ENCODE data around the gene MSH5.

DNA sequence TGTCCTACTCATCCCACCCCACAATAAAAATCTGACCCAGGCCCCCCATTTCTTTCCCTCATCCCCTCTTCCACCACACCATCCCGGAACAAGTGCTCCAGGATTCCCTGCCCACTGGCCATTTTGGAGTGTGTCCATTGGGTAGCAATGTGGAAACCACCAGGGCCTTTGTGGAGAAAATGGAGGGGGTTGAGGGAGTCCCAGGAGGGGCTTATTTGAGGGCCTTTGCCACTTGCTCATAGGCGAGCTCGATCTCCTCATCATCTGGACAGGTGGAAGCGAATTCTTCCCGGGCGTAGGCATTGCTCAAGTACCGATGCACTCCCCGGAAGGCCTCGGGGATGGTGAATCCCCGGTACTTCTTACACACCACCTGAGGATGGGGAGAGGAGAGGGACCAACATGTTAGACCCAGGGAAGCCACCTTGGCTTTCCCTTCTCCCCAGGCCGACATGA is 9.1 kb upstream of the MSH5 start:
- TF ChIP-seq POLR2AphosphoS5 (IDR thresholded peaks at IDR 0.05; ENCODE audit: low read depth) (no peak), EZH2 (IDR thresholded peaks at IDR 0.05; ENCODE audit: low read depth, unreplicated experiment) (no peak), NANOG (IDR thresholded peaks at IDR 0.05; ENCODE audit: borderline replicate concordance) (no peak)
- TF ChIP-seq, protein P1, sequence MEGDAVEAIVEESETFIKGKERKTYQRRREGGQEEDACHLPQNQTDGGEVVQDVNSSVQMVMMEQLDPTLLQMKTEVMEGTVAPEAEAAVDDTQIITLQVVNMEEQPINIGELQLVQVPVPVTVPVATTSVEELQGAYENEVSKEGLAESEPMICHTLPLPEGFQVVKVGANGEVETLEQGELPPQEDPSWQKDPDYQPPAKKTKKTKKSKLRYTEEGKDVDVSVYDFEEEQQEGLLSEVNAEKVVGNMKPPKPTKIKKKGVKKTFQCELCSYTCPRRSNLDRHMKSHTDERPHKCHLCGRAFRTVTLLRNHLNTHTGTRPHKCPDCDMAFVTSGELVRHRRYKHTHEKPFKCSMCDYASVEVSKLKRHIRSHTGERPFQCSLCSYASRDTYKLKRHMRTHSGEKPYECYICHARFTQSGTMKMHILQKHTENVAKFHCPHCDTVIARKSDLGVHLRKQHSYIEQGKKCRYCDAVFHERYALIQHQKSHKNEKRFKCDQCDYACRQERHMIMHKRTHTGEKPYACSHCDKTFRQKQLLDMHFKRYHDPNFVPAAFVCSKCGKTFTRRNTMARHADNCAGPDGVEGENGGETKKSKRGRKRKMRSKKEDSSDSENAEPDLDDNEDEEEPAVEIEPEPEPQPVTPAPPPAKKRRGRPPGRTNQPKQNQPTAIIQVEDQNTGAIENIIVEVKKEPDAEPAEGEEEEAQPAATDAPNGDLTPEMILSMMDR (conservative IDR thresholded peaks at IDR 0.05; ENCODE audit: low read depth in 2 of 2), result no peak
